Measurements from ENCODE around the gene EBLN2.

GRCh38 chr3:73026111-73026759, 35.2 kb upstream of the EBLN2 start:
- TF ChIP-seq CTCF (conservative IDR thresholded peaks at IDR 0.05; ENCODE audit: low read length): no peak
- no peak for TF ChIP-seq EZH2phosphoT487 (IDR thresholded peaks at IDR 0.05; ENCODE audit: borderline replicate concordance)

Measured in Loucy (cell line).